Gastrocnemius medialis (tissue), 4 donors: ENCODE results near the gene HNRNPUL1.

Source experiments
- POLR2A ChIP-seq, 2 donors: fragments of 450-650 bp; IDR thresholded peaks; one replicate each; pipeline ENCODE4 v1.6.1; 2017; ENCODE audit warnings: antibody characterized with exemption in 2 of 2, mild to moderate bottlenecking in 2 of 2, moderate library complexity in 2 of 2
- TF ChIP-seq, protein P1 (sequence below), 5 experiments: fragments of 450-650 bp in 3 of 5; fragments of 200-600 bp in 2 of 5; sonication (generic) in 2 of 5; IDR thresholded peaks in 4 of 5; conservative IDR thresholded peaks in 1 of 5; 1 replicate in 4 of 5; 2 replicates in 1 of 5; pipeline ENCODE4 v1.5.1; 2016 to 2019; ENCODE audit warnings: antibody characterized with exemption in 5 of 5, mild to moderate bottlenecking in 3 of 5, moderate library complexity in 3 of 5

- TF ChIP-seq, protein P1, sequence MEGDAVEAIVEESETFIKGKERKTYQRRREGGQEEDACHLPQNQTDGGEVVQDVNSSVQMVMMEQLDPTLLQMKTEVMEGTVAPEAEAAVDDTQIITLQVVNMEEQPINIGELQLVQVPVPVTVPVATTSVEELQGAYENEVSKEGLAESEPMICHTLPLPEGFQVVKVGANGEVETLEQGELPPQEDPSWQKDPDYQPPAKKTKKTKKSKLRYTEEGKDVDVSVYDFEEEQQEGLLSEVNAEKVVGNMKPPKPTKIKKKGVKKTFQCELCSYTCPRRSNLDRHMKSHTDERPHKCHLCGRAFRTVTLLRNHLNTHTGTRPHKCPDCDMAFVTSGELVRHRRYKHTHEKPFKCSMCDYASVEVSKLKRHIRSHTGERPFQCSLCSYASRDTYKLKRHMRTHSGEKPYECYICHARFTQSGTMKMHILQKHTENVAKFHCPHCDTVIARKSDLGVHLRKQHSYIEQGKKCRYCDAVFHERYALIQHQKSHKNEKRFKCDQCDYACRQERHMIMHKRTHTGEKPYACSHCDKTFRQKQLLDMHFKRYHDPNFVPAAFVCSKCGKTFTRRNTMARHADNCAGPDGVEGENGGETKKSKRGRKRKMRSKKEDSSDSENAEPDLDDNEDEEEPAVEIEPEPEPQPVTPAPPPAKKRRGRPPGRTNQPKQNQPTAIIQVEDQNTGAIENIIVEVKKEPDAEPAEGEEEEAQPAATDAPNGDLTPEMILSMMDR (IDR thresholded peaks at IDR 0.05 in 4 of 5, conservative IDR thresholded peaks at IDR 0.05 in 1 of 5), result no peak
- no peak for TF ChIP-seq POLR2A (IDR thresholded peaks at IDR 0.05)
Measured at GRCh38 chr19:41321204-41321599, 57.0 kb downstream of the HNRNPUL1 start.
